Motor neuron (in vitro differentiated cells): ENCODE data around the gene BMP2K. TPM values are rescaled to one million over a fixed set of nuclear protein-coding genes. Genes with fewer than 3 reads are reported as not detected.

Experiments
- total RNA-seq, 8 experiments: library from RNA; unstranded; fragments of 300-600 nt; gene quantifications; 2 replicates each; pipeline versions ENCODE4 v1.2.3 to v1.2.4, GENCODE V29; 2022

The BMP2K gene
- total RNA-seq, 8 experiments from 2014 or later = 10.4 to 41.7 (median 17.4) TPM

Other genes starting within 250 kb of the BMP2K start
- 100 to 1,000 TPM in 1 of 8 experiments, 10 to 100 TPM in 3, 1 to 10 TPM in 1, under 1 TPM in 3; 0.16 to 779 (median 6.1) TPM for gene ANXA3, start 224.6 kb upstream of the BMP2K start, total RNA-seq
- gene PAQR3, start 163.1 kb downstream of the BMP2K start, total RNA-seq = 10 to 100 TPM; 18.6 to 84.1 (median 61.6) TPM